Thyroid gland (tissue), 4 donors: ENCODE results near the gene ETV6.

Experiments
- POLR2A ChIP-seq, 2 donors: fragments of 450-650 bp; IDR thresholded peaks; one replicate each; pipeline ENCODE4 v1.6.1; 2017; ENCODE audit warnings: antibody characterized with exemption in 2 of 2, mild to moderate bottlenecking in 2 of 2, moderate library complexity in 1 of 2
- TF ChIP-seq, protein P1 (sequence below), 6 experiments: fragments of 200-600 bp in 3 of 6; fragments of 450-650 bp in 3 of 6; sonication (generic) in 3 of 6; IDR thresholded peaks; one replicate each; pipeline ENCODE4 v1.5.1; 2016 to 2019; ENCODE audit warnings: antibody characterized with exemption in 6 of 6, mild to moderate bottlenecking in 2 of 6, inconsistent platforms in 1 of 6, moderate library complexity in 1 of 6

DNA sequence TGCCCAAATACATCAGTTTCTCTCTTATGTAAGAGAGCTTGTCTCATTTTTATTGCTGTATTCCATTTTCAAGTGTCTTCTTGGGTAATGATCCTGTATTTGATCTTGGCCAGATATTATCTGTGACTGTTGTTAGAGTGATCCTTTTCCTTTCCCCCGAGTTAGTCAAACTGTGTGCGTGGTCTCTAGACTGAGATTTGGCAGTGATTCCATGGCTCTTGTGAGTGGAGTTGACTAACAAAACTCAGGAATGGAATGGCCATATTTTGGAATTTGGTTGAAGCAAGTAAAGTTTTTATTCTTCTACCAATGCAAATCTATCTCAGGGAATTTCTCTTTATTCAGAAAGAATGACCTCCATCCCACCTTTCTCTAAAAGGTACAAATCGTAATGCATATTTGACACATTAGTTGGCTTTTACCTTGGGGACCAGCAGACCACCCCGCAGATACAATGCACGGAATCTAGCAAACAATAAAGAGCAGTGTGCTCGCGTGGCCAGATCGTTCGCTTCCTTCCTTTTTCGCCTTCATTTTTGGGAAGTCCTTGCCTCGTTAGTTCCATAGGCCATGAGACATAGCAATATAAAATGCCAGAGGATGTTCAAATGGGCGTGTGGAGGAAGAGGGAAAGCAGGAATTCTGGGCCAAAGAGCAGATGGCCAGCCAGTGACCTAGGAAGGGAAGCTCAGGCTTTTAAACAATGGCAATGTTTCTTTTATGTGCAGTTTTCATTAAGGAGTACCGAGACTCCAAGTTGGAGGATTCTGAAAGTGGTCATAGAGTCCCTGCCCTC, 24.4 kb downstream of the ETV6 start:
- TF ChIP-seq, protein P1, sequence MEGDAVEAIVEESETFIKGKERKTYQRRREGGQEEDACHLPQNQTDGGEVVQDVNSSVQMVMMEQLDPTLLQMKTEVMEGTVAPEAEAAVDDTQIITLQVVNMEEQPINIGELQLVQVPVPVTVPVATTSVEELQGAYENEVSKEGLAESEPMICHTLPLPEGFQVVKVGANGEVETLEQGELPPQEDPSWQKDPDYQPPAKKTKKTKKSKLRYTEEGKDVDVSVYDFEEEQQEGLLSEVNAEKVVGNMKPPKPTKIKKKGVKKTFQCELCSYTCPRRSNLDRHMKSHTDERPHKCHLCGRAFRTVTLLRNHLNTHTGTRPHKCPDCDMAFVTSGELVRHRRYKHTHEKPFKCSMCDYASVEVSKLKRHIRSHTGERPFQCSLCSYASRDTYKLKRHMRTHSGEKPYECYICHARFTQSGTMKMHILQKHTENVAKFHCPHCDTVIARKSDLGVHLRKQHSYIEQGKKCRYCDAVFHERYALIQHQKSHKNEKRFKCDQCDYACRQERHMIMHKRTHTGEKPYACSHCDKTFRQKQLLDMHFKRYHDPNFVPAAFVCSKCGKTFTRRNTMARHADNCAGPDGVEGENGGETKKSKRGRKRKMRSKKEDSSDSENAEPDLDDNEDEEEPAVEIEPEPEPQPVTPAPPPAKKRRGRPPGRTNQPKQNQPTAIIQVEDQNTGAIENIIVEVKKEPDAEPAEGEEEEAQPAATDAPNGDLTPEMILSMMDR (IDR thresholded peaks at IDR 0.05), result no peak
- no peak for TF ChIP-seq POLR2A (IDR thresholded peaks at IDR 0.05)
